Ishikawa (cell line): Measurements from ENCODE around the gene MYOT.

Experiments used
- MAX ChIP-seq: IDR thresholded peaks from 2 replicates; pipeline ENCODE4 v1.6.1; 2012
- NFIC ChIP-seq: IDR thresholded peaks from 2 replicates; pipeline ENCODE4 v1.6.1; 2012
- REST ChIP-seq: IDR thresholded peaks from 2 replicates; pipeline ENCODE4 v1.6.1; 2012; ENCODE audit warnings: low read depth, mild to moderate bottlenecking
- TEAD4 ChIP-seq: IDR thresholded peaks from 2 replicates; pipeline ENCODE4 v1.6.1; 2012

- TF ChIP-seq REST: no peak
- no peak for TF ChIP-seq TEAD4
- TF ChIP-seq MAX: no peak
- TF ChIP-seq NFIC: no peak
These were observed 68.0 kb downstream of the MYOT start for GRCh38 chr5:137935694-137936093.
